HEK293 (cell line): ENCODE data around the gene TM2D3.

Source experiments
- PRDM10 ChIP-seq: fragments of 450-650 bp; formaldehyde crosslinking; IDR thresholded peaks from 2 replicates; pipeline ENCODE4 v1.5.1; 2016; ENCODE audit warnings: missing biosample characterization, missing genetic modification characterization
- ZBTB48 ChIP-seq: fragments of 450-650 bp; formaldehyde crosslinking; IDR thresholded peaks from 2 replicates; pipeline ENCODE4 v1.5.1; 2016; ENCODE audit warnings: missing biosample characterization, missing genetic modification characterization
- ZNF624 ChIP-seq: fragments of 450-650 bp; formaldehyde crosslinking; IDR thresholded peaks from 2 replicates; pipeline ENCODE4 v1.5.1; 2017; ENCODE audit warnings: missing biosample characterization, missing genetic modification characterization
- TF ChIP-seq, protein P1 (sequence below): fragments of 450-650 bp; formaldehyde crosslinking; IDR thresholded peaks from 2 replicates; pipeline ENCODE4 v1.5.1; 2016; ENCODE audit warnings: missing biosample characterization, missing genetic modification characterization

DNA sequence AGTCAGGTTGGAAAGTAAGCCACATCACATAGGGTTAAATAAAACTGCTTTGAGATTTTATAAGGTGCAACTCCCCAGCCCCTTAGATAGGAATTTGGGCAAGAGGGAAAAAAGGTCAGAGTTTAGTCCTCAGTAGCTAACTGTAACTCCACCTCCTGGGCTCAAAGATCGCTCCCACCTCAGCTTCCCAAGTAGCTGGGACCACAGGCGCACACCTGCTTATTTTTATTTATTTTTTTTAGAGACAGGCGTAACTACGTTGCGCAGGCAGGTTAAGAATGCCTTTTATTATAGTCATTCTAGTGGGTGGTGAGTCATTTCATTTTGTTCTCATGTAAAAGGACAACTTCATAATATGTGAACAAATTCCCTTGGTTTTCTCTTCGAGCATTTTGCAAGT is 14.7 kb downstream of the TM2D3 start:
- TF ChIP-seq ZNF624: no peak
- no peak for TF ChIP-seq PRDM10
- no peak for TF ChIP-seq ZBTB48 (tag by site-specific recombination)
- TF ChIP-seq, protein P1, sequence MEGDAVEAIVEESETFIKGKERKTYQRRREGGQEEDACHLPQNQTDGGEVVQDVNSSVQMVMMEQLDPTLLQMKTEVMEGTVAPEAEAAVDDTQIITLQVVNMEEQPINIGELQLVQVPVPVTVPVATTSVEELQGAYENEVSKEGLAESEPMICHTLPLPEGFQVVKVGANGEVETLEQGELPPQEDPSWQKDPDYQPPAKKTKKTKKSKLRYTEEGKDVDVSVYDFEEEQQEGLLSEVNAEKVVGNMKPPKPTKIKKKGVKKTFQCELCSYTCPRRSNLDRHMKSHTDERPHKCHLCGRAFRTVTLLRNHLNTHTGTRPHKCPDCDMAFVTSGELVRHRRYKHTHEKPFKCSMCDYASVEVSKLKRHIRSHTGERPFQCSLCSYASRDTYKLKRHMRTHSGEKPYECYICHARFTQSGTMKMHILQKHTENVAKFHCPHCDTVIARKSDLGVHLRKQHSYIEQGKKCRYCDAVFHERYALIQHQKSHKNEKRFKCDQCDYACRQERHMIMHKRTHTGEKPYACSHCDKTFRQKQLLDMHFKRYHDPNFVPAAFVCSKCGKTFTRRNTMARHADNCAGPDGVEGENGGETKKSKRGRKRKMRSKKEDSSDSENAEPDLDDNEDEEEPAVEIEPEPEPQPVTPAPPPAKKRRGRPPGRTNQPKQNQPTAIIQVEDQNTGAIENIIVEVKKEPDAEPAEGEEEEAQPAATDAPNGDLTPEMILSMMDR (tag by site-specific recombination): no peak
